Activated gamma-delta T cell treated with Interleukin-2 at 50 U/mL for 16 hours (primary cell): ENCODE measurements around the gene MAPK12.
A peak's percentile ranks its signal among the peaks of the same experiment; 100 is the strongest.
"Not testable (repeated sequence)": the region's sequence is repeated elsewhere in the genome, so short reads cannot be mapped to it uniquely, and the experiment has no call there.

ENCODE experiments used
- DNase-seq: peaks from one replicate; pipeline ENCODE4 v3.0.0-alpha.2; 2020

The MAPK12 gene

GRCh38 chr22:50210378-50211139 is 50.9 kb downstream of the MAPK12 start:
- no peak for DNase-seq

GRCh38 chr22:50209893-50210292 is 51.6 kb downstream of the MAPK12 start:
- DNase-seq = peak; percentile 70

- no peak for DNase-seq
Observed at GRCh38 chr22:50208939-50209892, 52.3 kb downstream of the MAPK12 start.

GRCh38 chr22:50208430-50208938 is 53.0 kb downstream of the MAPK12 start:
- DNase-seq = no peak

GRCh38 chr22:50207383-50208140 is 53.9 kb downstream of the MAPK12 start:
- no peak for DNase-seq

GRCh38 chr22:50206599-50206998 is 54.9 kb downstream of the MAPK12 start:
- no peak for DNase-seq

- DNase-seq = no peak
Observed at GRCh38 chr22:50205781-50206569, 55.5 kb downstream of the MAPK12 start.

- DNase-seq = not testable (repeated sequence)
Observed at GRCh38 chr22:50204998-50205397, 56.5 kb downstream of the MAPK12 start.

GRCh38 chr22:50204571-50204970 is 56.9 kb downstream of the MAPK12 start:
- DNase-seq = no peak

- DNase-seq = no peak
Observed at GRCh38 chr22:50203288-50203687, 58.2 kb downstream of the MAPK12 start.
